OCI-LY3 (cell line): ENCODE measurements around the gene ZNF283.

Experiments
- H2AFZ ChIP-seq: fragments of 200-600, 300-600 bp; shearing (Covaris generic); 2 replicates; pipeline ENCODE4 v1.6.0; 2014; ENCODE audit warnings: antibody characterized with exemption, low read depth, low read length
- H3K27ac ChIP-seq: fragments of 200-600, 300-600 bp; sonication (generic); 2 replicates; pipeline ENCODE4 v1.5.1; 2014; ENCODE audit warnings: mild to moderate bottlenecking, low read length, moderate library complexity, mixed read lengths
- H3K27me3 ChIP-seq: fragments of 200-600, 300-600 bp; sonication (generic); 2 replicates; pipeline ENCODE4 v1.6.1; 2014; ENCODE audit warnings: low read depth, low read length, mixed read lengths
- H3K36me3 ChIP-seq: fragments of 200-600, 300-600 bp; sonication (generic); replicated peaks from 2 replicates; pipeline ENCODE3; 2014; ENCODE audit warnings: low read depth, low read length, mixed read lengths
- H3K4me1 ChIP-seq: fragments of 300-600, 200-600 bp; sonication (generic); 2 replicates; pipeline ENCODE4 v1.6.1; 2014; ENCODE audit warnings: low read length, mixed read lengths
- H3K4me2 ChIP-seq: fragments of 200-600, 300-600 bp; sonication (generic); 2 replicates; pipeline ENCODE4 v1.6.1; 2014; ENCODE audit warnings: low read length, mixed read lengths
- H3K4me3 ChIP-seq: fragments of 300-600, 200-600 bp; sonication (generic); 2 replicates; pipeline ENCODE4 v1.5.1; 2014; ENCODE audit warnings: antibody characterized with exemption, mild to moderate bottlenecking, low read length, moderate library complexity
- H3K79me2 ChIP-seq: fragments of 300-600, 200-600 bp; shearing (Covaris generic); 2 replicates; pipeline ENCODE4 v1.6.1; 2014; ENCODE audit warnings: mild to moderate bottlenecking, low read length, mixed read lengths
- H3K9ac ChIP-seq: fragments of 300-600, 200-600 bp; shearing (Covaris generic); 2 replicates; pipeline ENCODE4 v1.6.0; 2014; ENCODE audit warnings: mild to moderate bottlenecking, low read length, moderate library complexity
- H3K9me3 ChIP-seq: fragments of 200-600, 300-600 bp; shearing (Covaris generic); 2 replicates; pipeline ENCODE4 v1.6.1; 2014; ENCODE audit warnings: low read length, mixed read lengths; ENCODE audit not compliant: insufficient read depth
- H4K20me1 ChIP-seq: fragments of 200-600, 300-600 bp; sonication (generic); 2 replicates; pipeline ENCODE4 v1.6.1; 2016; ENCODE audit warnings: low read length, mixed read lengths; ENCODE audit not compliant: insufficient read depth
- CTCF ChIP-seq: fragments of 200-600, 300-600 bp; sonication (generic); IDR thresholded peaks from 2 replicates; pipeline ENCODE4 v1.5.1; 2014; ENCODE audit warnings: antibody characterized with exemption, low read length, low read depth
- EZH2phosphoT487 ChIP-seq: fragments of 200-600 bp; shearing (Covaris generic); IDR thresholded peaks from 2 replicates; pipeline ENCODE4 v1.6.1; 2018; ENCODE audit warnings: antibody characterized with exemption, mixed run types, low read depth

The ZNF283 gene

GRCh38 chr19:43826787-43827754 is at the start of gene ZNF283:
ZNF283 (plus strand) TSS chr19:43827321; CDS start chr19:43833505, 6,184 bp downstream.
- Histone ChIP-seq H3K79me2 (no peaks in the 10 kb centered on the region), H3K9ac (peak within 1 kb of the TSS; percentile 46; the same call in 1 of the 2 replicates), H3K27me3 (no peaks in the 10 kb centered on the region), H3K36me3 (no peaks in the 10 kb centered on the region), H3K9me3 (no peaks in the 10 kb centered on the region), H4K20me1 (no peaks in the 10 kb centered on the region), H3K4me3 (peak within 1 kb of the TSS; percentile 75), H3K4me2 (peak within 1 kb of the TSS; percentile 37), H3K27ac (no peak within 1 kb of the TSS), H2AFZ (peak within 1 kb of the TSS; percentile 1; the same call in 1 of the 2 replicates), H3K4me1 (no peaks in the 10 kb centered on the region)
- no peak for TF ChIP-seq CTCF

- no peak overlapping the region for H2AFZ ChIP-seq
- H3K79me2 ChIP-seq, result peaks cover 80% of the 10 kb centered on the region
- H4K20me1 ChIP-seq, result peaks cover 60% of the 10 kb centered on the region
- peaks cover 50% of the 10 kb centered on the region for H3K4me1 ChIP-seq
- H3K4me2 ChIP-seq, result peak overlapping the region; percentile 99
- no peaks in the 10 kb centered on the region for H3K27me3 ChIP-seq
- no peaks in the 10 kb centered on the region for H3K9me3 ChIP-seq
- peaks cover 45% of the 10 kb centered on the region for H3K36me3 ChIP-seq
- peak overlapping the region; percentile 97 for H3K9ac ChIP-seq
- no peak for TF ChIP-seq EZH2phosphoT487
- peak overlapping the region; percentile 83 for H3K27ac ChIP-seq
- peak overlapping the region; percentile 92 for H3K4me3 ChIP-seq
These were observed 48.5 kb upstream of the ZNF283 start for GRCh38 chr19:43778651-43779050.

GRCh38 chr19:43779147-43779819 is 47.8 kb upstream of the ZNF283 start:
- peaks cover 73% of the 10 kb centered on the region for H3K79me2 ChIP-seq
- no peaks in the 10 kb centered on the region for H3K27me3 ChIP-seq
- peaks cover 54% of the 10 kb centered on the region for H4K20me1 ChIP-seq
- peaks cover 56% of the 10 kb centered on the region for H3K4me1 ChIP-seq
- peak overlapping the region; percentile 99 for H3K4me2 ChIP-seq
- H3K9me3 ChIP-seq, result no peaks in the 10 kb centered on the region
- no peak overlapping the region for H2AFZ ChIP-seq
- peaks cover 39% of the 10 kb centered on the region for H3K36me3 ChIP-seq
- peak overlapping the region; percentile 83 for H3K27ac ChIP-seq
- peak overlapping the region; percentile 92 for H3K4me3 ChIP-seq
- TF ChIP-seq EZH2phosphoT487 (no peak), CTCF (no peak)
- peak overlapping the region; percentile 97 for H3K9ac ChIP-seq

- Histone ChIP-seq H3K4me2 (peak overlapping the region; percentile 99), H2AFZ (no peak overlapping the region), H3K36me3 (peaks cover 33% of the 10 kb centered on the region), H3K4me1 (peaks cover 61% of the 10 kb centered on the region), H3K27me3 (no peaks in the 10 kb centered on the region), H3K79me2 (peaks cover 68% of the 10 kb centered on the region), H3K4me3 (peak overlapping the region; percentile 92), H3K9ac (peak overlapping the region; percentile 97), H4K20me1 (peaks cover 49% of the 10 kb centered on the region), H3K9me3 (no peaks in the 10 kb centered on the region), H3K27ac (peak overlapping the region; percentile 83)
- TF ChIP-seq EZH2phosphoT487 (no peak), CTCF (peak; percentile 63)
These were observed 47.3 kb upstream of the ZNF283 start for GRCh38 chr19:43779820-43780219.
